PC-3 (cell line): ENCODE measurements around the gene CCR4. TPM values are rescaled to one million over a fixed set of nuclear protein-coding genes. Genes with fewer than 3 reads are reported as not detected.

Experiments
- ATAC-seq: fragments of 200-7000 bp; cut with Tn5 transposase; 2 replicates; pipeline ENCODE4 v1.9.1; 2020; ENCODE audit warnings: mild to moderate bottlenecking, moderate library complexity
- BruUV-seq: library from RNA; stranded (reverse); fragments of 400-500 nt; replicated peaks from 2 replicates; lab custom pipeline; 2021; lab: Mats Ljungman, UMichigan
- CTCF ChIA-PET: fragments of 300-600 bp; sonication (Branson Sonifier 250); formaldehyde crosslinking; loops from one replicate; lab custom pipeline; 2022; ENCODE audit warnings: antibody characterized with exemption; lab: Charles Lee
- POLR2A ChIA-PET: fragments of 300-600 bp; sonication (Branson Sonifier 250); formaldehyde crosslinking; loops from one replicate; lab custom pipeline; 2022; ENCODE audit warnings: antibody characterized with exemption; ENCODE audit not compliant: unreplicated experiment; lab: Charles Lee
- DNase-seq: peaks from one replicate; pipeline ENCODE4 v3.0.0-alpha.2; 2015
- H2AFZ ChIP-seq: fragments of 300-600 bp; sonication (generic); 2 replicates; pipeline ENCODE4 v1.6.0; 2016; ENCODE audit warnings: antibody characterized with exemption, low read length
- H3F3A ChIP-seq: fragments of 300-600 bp; sonication (generic); one replicate; pipeline ENCODE4 v1.6.0; 2017; ENCODE audit warnings: antibody characterized with exemption, low read length, control low read depth, mild to moderate bottlenecking; ENCODE audit not compliant: unreplicated experiment
- H3K27ac ChIP-seq: fragments of 300-600 bp; sonication (generic); 2 replicates; pipeline ENCODE4 v1.5.1; 2016; ENCODE audit warnings: mild to moderate bottlenecking, low read length
- H3K27me3 ChIP-seq: fragments of 300-600 bp; sonication (generic); 2 replicates; pipeline ENCODE4 v1.6.1; 2016; ENCODE audit warnings: low read length, mixed read lengths
- H3K36me3 ChIP-seq: fragments of 300-600 bp; sonication (generic); 2 replicates; pipeline ENCODE4 v1.6.1; 2016; ENCODE audit warnings: low read depth, mixed run types, low read length, mixed read lengths
- H3K4me1 ChIP-seq: fragments of 300-600 bp; sonication (generic); 2 replicates; pipeline ENCODE4 v1.5.1; 2016; ENCODE audit warnings: low read length; ENCODE audit not compliant: insufficient read depth
- H3K4me2 ChIP-seq: fragments of 300-600 bp; sonication (generic); 2 replicates; pipeline ENCODE4 v1.6.0; 2016; ENCODE audit warnings: low read length
- H3K4me3 ChIP-seq: fragments of 300-600 bp; sonication (generic); 2 replicates; pipeline ENCODE4 v1.5.1; 2016; ENCODE audit warnings: mild to moderate bottlenecking, low read length, mixed read lengths
- H3K79me2 ChIP-seq: fragments of 300-600 bp; sonication (generic); 2 replicates; pipeline ENCODE4 v1.6.1; 2017; ENCODE audit warnings: low read length, mixed read lengths
- H3K9ac ChIP-seq: fragments of 300-600 bp; sonication (generic); 2 replicates; pipeline ENCODE4 v1.6.0; 2016; ENCODE audit warnings: mild to moderate bottlenecking, low read length
- H3K9me2 ChIP-seq: fragments of 300-600 bp; sonication (generic); replicated peaks from 2 replicates; pipeline ENCODE4 v1.6.1; 2016; ENCODE audit warnings: mixed run types, low read length, mixed read lengths
- H3K9me3 ChIP-seq: fragments of 300-600 bp; sonication (generic); 2 replicates; pipeline ENCODE4 v1.6.1; 2016; ENCODE audit warnings: low read length, mixed read lengths
- H4K20me1 ChIP-seq: fragments of 300-600 bp; sonication (generic); 2 replicates; pipeline ENCODE4 v1.6.1; 2016; ENCODE audit warnings: low read length, mixed read lengths
- CTCF ChIP-seq: fragments of 300-600 bp; sonication (generic); conservative IDR thresholded peaks from 2 replicates; pipeline ENCODE4 v1.5.1; 2017; ENCODE audit warnings: antibody characterized with exemption, low read depth, mild to moderate bottlenecking, low read length
- EZH2 ChIP-seq: fragments of 300-600 bp; sonication (generic); IDR thresholded peaks from one replicate; pipeline ENCODE4 v1.6.1; 2017; ENCODE audit warnings: antibody characterized with exemption, mild to moderate bottlenecking, low read length; ENCODE audit not compliant: unreplicated experiment
- EZH2phosphoT487 ChIP-seq: fragments of 300-600 bp; sonication (generic); IDR thresholded peaks from 2 replicates; pipeline ENCODE4 v1.6.1; 2018; ENCODE audit warnings: mild to moderate bottlenecking, antibody characterized with exemption, low read length, borderline replicate concordance
- intact Hi-C: fragments of 100-400 bp; cut with micrococcal nuclease; formaldehyde crosslinking; loops from 2 replicates; pipeline ENCODE4 v1.9.0; 2023
- total RNA-seq: library from RNA; depleted of rRNA; stranded (reverse); fragments of >200 nt; gene quantifications from 2 replicates; pipeline ENCODE4 v1.2.3, GENCODE V29; 2014

The CCR4 gene
- total RNA-seq, 1 experiment from 2014 or later = 0.29 TPM

- POLR2A ChIA-PET = no interaction called here
Observed at GRCh38 chr3:32973982-32974381, 22.5 kb downstream of the CCR4 start.

GRCh38 chr3:32975891-32976595 is 24.6 kb downstream of the CCR4 start:
- DNase-seq (no peak), ATAC-seq (no peak)
- no TSS peak for BruUV-seq
- Histone ChIP-seq H3F3A (no peaks in the 10 kb centered on the region), H3K79me2 (no peaks in the 10 kb centered on the region), H3K27ac (no peak overlapping the region), H3K4me3 (no peak overlapping the region), H3K36me3 (no peaks in the 10 kb centered on the region), H4K20me1 (no peaks in the 10 kb centered on the region), H3K9ac (no peak overlapping the region), H3K9me3 (no peaks in the 10 kb centered on the region), H3K27me3 (no peaks in the 10 kb centered on the region), H3K4me1 (no peaks in the 10 kb centered on the region), H3K4me2 (no peak overlapping the region), H2AFZ (no peak overlapping the region), H3K9me2 (no peaks in the 10 kb centered on the region)
- ChIA-PET CTCF (no interaction called here), POLR2A (no interaction called here)
- intact Hi-C loops = no loop called here
- no peak for TF ChIP-seq EZH2phosphoT487
- no peak for TF ChIP-seq CTCF

More at GRCh38 chr3:32973982-32974381, 22.5 kb downstream of the CCR4 start:
- CTCF ChIA-PET = no interaction called here
- H2AFZ ChIP-seq = no peak overlapping the region
- no TSS peak for BruUV-seq
- H3K79me2 ChIP-seq = no peaks in the 10 kb centered on the region
- H3K4me3 ChIP-seq = no peak overlapping the region
- no peak overlapping the region for H3K9ac ChIP-seq
- no peak overlapping the region for H3K4me2 ChIP-seq
- no peak for DNase-seq
- H3K36me3 ChIP-seq = no peaks in the 10 kb centered on the region
- no peaks in the 10 kb centered on the region for H3F3A ChIP-seq
- H3K4me1 ChIP-seq = peaks cover 15% of the 10 kb centered on the region
- no peaks in the 10 kb centered on the region for H3K9me2 ChIP-seq
- H4K20me1 ChIP-seq = no peaks in the 10 kb centered on the region
- H3K27me3 ChIP-seq = no peaks in the 10 kb centered on the region
- no peak overlapping the region for H3K27ac ChIP-seq
- intact Hi-C loops = no loop called here
- H3K9me3 ChIP-seq = no peaks in the 10 kb centered on the region
- ATAC-seq = no peak
- TF ChIP-seq CTCF (no peak), EZH2phosphoT487 (no peak), EZH2 (no peak)

- DNase-seq (no peak), ATAC-seq (no peak)
- Histone ChIP-seq H3K9me2 (no peaks in the 10 kb centered on the region), H3K9ac (no peak overlapping the region), H2AFZ (no peak overlapping the region), H3K36me3 (no peaks in the 10 kb centered on the region), H3K9me3 (no peaks in the 10 kb centered on the region), H3K27me3 (no peaks in the 10 kb centered on the region), H3K4me2 (no peak overlapping the region), H3K27ac (no peak overlapping the region), H3K4me3 (no peak overlapping the region), H3K4me1 (no peaks in the 10 kb centered on the region), H3F3A (no peaks in the 10 kb centered on the region), H4K20me1 (no peaks in the 10 kb centered on the region), H3K79me2 (no peaks in the 10 kb centered on the region)
- ChIA-PET CTCF (no interaction called here), POLR2A (no interaction called here)
- BruUV-seq = no TSS peak
- TF ChIP-seq EZH2phosphoT487 = no peak
- TF ChIP-seq CTCF = no peak
- TF ChIP-seq EZH2 = no peak
- intact Hi-C loops = no loop called here
Observed at GRCh38 chr3:32977861-32978260, 26.4 kb downstream of the CCR4 start.
